ENCODE results near the gene CWC27.

CWC27 gene

GRCh38 chr5:64768358-64769312, at the start of gene CWC27, which contains the start of gene SREK1IP1:
Gene CWC27, plus strand, starts transcription at chr5:64768930. Its CDS starts 217 bp downstream, at chr5:64769147.
Gene SREK1IP1, minus strand, starts transcription at chr5:64768691. Its CDS starts 174 bp downstream, at chr5:64768517.
- DNase-seq, result peak; percentile 76

GRCh38 chr5:64722588-64722987, 46.1 kb upstream of the CWC27 start:
- DNase-seq, result no peak

GRCh38 chr5:64727150-64727549, 41.6 kb upstream of the CWC27 start:
- no peak for DNase-seq

GRCh38 chr5:64742411-64742810, 26.3 kb upstream of the CWC27 start:
- no peak for DNase-seq

GRCh38 chr5:64742821-64743220, 25.9 kb upstream of the CWC27 start:
- DNase-seq, result no peak

GRCh38 chr5:64744914-64745313, 23.8 kb upstream of the CWC27 start:
- DNase-seq, result no peak

- no peak for DNase-seq
Observed at GRCh38 chr5:64746446-64746845, 22.3 kb upstream of the CWC27 start.

GRCh38 chr5:64749385-64749784, 19.3 kb upstream of the CWC27 start:
- DNase-seq, result no peak

- no peak for DNase-seq
Observed at GRCh38 chr5:64754066-64754465, 14.7 kb upstream of the CWC27 start.

GRCh38 chr5:64758901-64759300, 9.8 kb upstream of the CWC27 start:
- no peak for DNase-seq

GRCh38 chr5:64759960-64760660, 8.6 kb upstream of the CWC27 start:
- DNase-seq, result no peak

- DNase-seq, result no peak
Observed at GRCh38 chr5:64763948-64764503, 4.7 kb upstream of the CWC27 start.

- no peak for DNase-seq
Observed at GRCh38 chr5:64765804-64766504, 2.8 kb upstream of the CWC27 start.

- DNase-seq, result no peak
Observed at GRCh38 chr5:64766941-64767340, 1.8 kb upstream of the CWC27 start.

GRCh38 chr5:64767959-64768357, 772 bp upstream of the CWC27 start:
- no peak for DNase-seq

GRCh38 chr5:64769855-64770254, 1.1 kb downstream of the CWC27 start:
- no peak for DNase-seq

GRCh38 chr5:64771736-64772135, 3.0 kb downstream of the CWC27 start:
- DNase-seq, result no peak

- DNase-seq, result no peak
Observed at GRCh38 chr5:64773533-64773932, 4.8 kb downstream of the CWC27 start.

GRCh38 chr5:64775291-64775690, 6.6 kb downstream of the CWC27 start:
- DNase-seq, result no peak

- DNase-seq, result peak; percentile 90
Observed at GRCh38 chr5:64784451-64785025, 15.8 kb downstream of the CWC27 start.

GRCh38 chr5:64786372-64786771, 17.6 kb downstream of the CWC27 start:
- no peak for DNase-seq

GRCh38 chr5:64788156-64788555, 19.4 kb downstream of the CWC27 start:
- DNase-seq, result no peak

- DNase-seq, result no peak
Observed at GRCh38 chr5:64789457-64789856, 20.7 kb downstream of the CWC27 start.
